ENCODE data around the gene AADACL2. TPM values are rescaled to one million over a fixed set of nuclear protein-coding genes. Genes with fewer than 3 reads are reported as not detected.
"Not testable (repeated sequence)": the region's sequence is repeated elsewhere in the genome, so short reads cannot be mapped to it uniquely, and the experiment has no call there.

Gene AADACL2
- total and polyA plus RNA-seq, 2 experiments from 2014 or later: not detected

GRCh38 chr3:151764699-151765098 lies 31.0 kb downstream of the AADACL2 start:
- H3K27me3 Mint-ChIP-seq (ENCODE audit: insufficient read depth, low read depth, poor library complexity); H3F3A ChIP-seq (replicated peaks; ENCODE audit: low read depth); H3K9me2 ChIP-seq (ENCODE audit: insufficient read depth); H3K27me3 ChIP-seq (ENCODE audit: insufficient read depth); H3K4me3 ChIP-seq; H3K79me2 ChIP-seq (replicated peaks; ENCODE audit: insufficient read depth); H3K4me3 Mint-ChIP-seq; H3K36me3 Mint-ChIP-seq (ENCODE audit: low read depth); H3K27ac Mint-ChIP-seq; H4K20me1 ChIP-seq (replicated peaks; ENCODE audit: insufficient read depth); H3K4me1 ChIP-seq (ENCODE audit: insufficient read depth); H3K9me3 Mint-ChIP-seq; H3K27ac ChIP-seq (ENCODE audit: low read depth); H3K4me2 ChIP-seq; DNase-seq (ENCODE audit: low spot score); H2AFZ ChIP-seq; ATAC-seq; H3K36me3 ChIP-seq (ENCODE audit: insufficient read depth); H3K4me1 Mint-ChIP-seq: not testable (repeated sequence)

- Mint-ChIP-seq H3K36me3 (ENCODE audit: low read depth) (no peaks in the 10 kb centered on the region), H3K27ac (no peak overlapping the region), H3K4me1 (peaks cover 7% of the 10 kb centered on the region; the same call in 1 of the 3 replicates), H3K9me3 (no peaks in the 10 kb centered on the region), H3K27me3 (ENCODE audit: insufficient read depth, low read depth, poor library complexity) (no peaks in the 10 kb centered on the region), H3K4me3 (no peak overlapping the region)
- no peaks in the 10 kb centered on the region for H3K9me2 ChIP-seq (ENCODE audit: insufficient read depth)
- H4K20me1 ChIP-seq (replicated peaks; ENCODE audit: insufficient read depth): no peaks in the 10 kb centered on the region
- H3K79me2 ChIP-seq (replicated peaks; ENCODE audit: insufficient read depth): no peaks in the 10 kb centered on the region
- no peak overlapping the region for H3K4me3 ChIP-seq
- no peak overlapping the region for H3K4me2 ChIP-seq
- no peak overlapping the region for H3K27ac ChIP-seq (ENCODE audit: low read depth)
- ATAC-seq (no peak), DNase-seq (ENCODE audit: low spot score) (no peak)
- no peaks in the 10 kb centered on the region for H3F3A ChIP-seq (replicated peaks; ENCODE audit: low read depth)
- no peak overlapping the region for H2AFZ ChIP-seq
- no peaks in the 10 kb centered on the region for H3K4me1 ChIP-seq (ENCODE audit: insufficient read depth)
- no peaks in the 10 kb centered on the region for H3K27me3 ChIP-seq (ENCODE audit: insufficient read depth)
- no peaks in the 10 kb centered on the region for H3K36me3 ChIP-seq (ENCODE audit: insufficient read depth)
- no peak for TF ChIP-seq NANOG (IDR thresholded peaks at IDR 0.05; ENCODE audit: borderline replicate concordance)
- TF ChIP-seq CREB1 (CRISPR knock-in tag; IDR thresholded peaks at IDR 0.05; ENCODE audit: low read depth): no peak
- TF ChIP-seq EZH2phosphoT487 (IDR thresholded peaks at IDR 0.05; ENCODE audit: unreplicated experiment): no peak
- no peak for TF ChIP-seq STAT1 (IDR thresholded peaks at IDR 0.05; ENCODE audit: unreplicated experiment)
- no peak for TF ChIP-seq ZNF114 (CRISPR knock-in tag; IDR thresholded peaks at IDR 0.05)
- TF ChIP-seq REST (IDR thresholded peaks at IDR 0.05; ENCODE audit: unreplicated experiment): no peak
- no peak for TF ChIP-seq ETS1 (IDR thresholded peaks at IDR 0.05)
- TF ChIP-seq CTCF (conservative IDR thresholded peaks at IDR 0.05; ENCODE audit: low read depth in 2 of 2): no peak
- TF ChIP-seq ZNF331 (CRISPR knock-in tag; IDR thresholded peaks at IDR 0.05; ENCODE audit: low read depth): no peak
- TF ChIP-seq ZNF462 (CRISPR knock-in tag; IDR thresholded peaks at IDR 0.05): no peak
Observed at GRCh38 chr3:151765685-151766084, 32.0 kb downstream of the AADACL2 start.
